CD4-positive, alpha-beta T cell treated with Interferon alpha-2 for 1 hour (primary cell): ENCODE results near the gene CEACAM8.
"Not testable (repeated sequence)": the region's sequence is repeated elsewhere in the genome, so short reads cannot be mapped to it uniquely, and the experiment has no call there.

ENCODE experiments used
- DNase-seq, 2 donors: peaks; one replicate each; pipeline ENCODE4 v3.0.0-alpha.2; 2020 to 2022

Gene CEACAM8

DNA sequence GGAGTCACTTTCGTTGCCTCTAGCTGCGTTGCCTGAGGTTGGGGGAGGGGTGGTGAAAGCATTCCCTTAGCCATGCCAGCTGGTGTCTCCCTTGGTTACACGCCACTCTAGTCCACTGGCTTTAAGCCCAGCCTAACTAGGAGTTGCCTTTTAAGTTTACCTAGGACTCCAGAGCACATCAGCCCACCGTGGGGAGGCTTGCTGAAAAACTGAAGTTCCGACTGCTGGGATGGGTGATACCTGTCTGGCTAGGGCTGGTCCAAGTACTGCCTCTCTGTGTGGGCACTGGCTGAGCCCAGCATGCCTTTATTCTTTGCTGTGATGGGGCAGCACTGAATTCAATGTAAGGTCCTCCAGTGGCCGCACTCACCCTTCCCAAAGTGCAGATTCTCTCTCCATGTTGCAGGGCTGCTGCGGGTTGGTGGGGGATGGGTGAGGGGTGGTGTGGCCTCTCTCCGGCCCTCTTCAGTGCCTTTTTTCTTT is 54.6 kb downstream of the CEACAM8 start:
- DNase-seq: no peak

DNA sequence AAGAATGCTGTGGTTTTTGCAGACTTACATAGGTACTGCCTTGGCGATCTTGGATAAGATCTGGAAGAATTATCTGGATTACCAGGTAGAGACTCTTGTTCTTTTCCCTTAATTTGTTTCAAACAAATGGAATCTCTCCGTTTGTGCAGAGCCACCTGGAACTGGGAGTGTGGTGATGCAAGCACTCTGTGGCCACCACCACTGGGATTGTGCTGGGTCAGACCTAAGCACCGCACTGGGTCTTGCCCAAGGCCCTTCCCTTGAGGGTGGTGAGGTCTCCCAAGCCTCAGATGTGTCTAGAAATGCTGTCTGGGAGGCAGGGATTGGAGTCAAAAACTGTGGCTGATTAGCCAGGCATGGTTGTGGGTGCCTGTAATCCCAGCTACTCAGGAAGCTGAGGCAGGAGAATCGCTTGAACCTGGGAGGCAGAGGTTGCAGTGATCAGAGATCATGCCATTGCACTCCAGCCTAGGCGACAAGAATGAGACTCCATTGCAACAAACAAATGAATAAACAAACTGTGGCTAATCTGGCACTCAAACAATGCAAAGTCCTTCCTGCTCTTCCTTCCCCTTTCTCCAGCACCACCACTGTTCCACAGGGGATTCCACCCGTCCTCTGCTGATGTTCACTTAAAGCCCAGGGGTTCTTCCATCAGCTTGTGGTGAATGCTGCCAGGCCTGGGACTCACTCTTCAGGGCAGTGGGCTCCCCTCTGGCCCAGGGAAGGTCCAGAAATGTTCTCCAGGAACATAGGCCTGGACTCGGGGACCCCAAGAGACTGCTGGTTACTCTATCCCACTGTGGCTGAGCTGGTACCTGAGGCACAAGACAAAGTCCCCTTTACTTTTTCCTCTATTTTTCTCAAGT is 55.6 kb downstream of the CEACAM8 start:
- DNase-seq: no peak

DNA sequence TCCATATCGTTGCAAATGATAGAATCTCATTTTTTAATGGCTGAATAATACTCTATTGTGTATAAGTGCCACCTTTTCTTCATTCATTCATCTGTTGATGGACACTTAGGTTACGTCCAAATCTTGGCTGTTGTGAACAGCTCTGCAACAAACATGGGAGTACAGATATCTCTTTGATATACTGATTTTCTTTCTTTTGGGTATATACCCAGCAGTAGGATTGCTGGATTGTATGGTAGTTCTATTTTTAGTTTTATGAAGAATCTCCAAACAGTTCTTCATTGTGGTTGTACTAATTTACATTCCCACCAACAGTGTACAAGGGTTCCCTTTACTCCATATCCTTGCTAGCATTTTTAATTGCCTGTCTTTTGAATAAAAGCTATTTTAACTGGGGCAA is 59.4 kb downstream of the CEACAM8 start:
- DNase-seq: not testable (repeated sequence)

DNA sequence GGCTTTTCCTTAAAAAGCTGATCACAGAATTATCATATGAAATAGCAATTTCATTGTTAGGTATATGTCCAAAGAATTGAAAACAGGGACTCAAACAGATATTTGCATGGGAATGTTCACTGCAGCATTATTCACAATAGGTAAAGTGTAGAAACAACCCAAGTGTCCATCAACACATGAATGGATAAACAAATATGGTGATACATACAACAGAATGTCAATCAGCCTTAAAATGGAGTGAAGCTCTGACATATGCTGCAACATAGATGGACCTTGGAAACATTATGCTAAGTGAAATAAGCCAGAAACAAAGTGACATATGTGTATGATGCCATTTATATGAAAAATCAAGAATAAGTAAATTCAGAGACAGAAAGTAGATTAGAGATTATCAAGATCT is 60.3 kb downstream of the CEACAM8 start:
- no peak for DNase-seq

DNA sequence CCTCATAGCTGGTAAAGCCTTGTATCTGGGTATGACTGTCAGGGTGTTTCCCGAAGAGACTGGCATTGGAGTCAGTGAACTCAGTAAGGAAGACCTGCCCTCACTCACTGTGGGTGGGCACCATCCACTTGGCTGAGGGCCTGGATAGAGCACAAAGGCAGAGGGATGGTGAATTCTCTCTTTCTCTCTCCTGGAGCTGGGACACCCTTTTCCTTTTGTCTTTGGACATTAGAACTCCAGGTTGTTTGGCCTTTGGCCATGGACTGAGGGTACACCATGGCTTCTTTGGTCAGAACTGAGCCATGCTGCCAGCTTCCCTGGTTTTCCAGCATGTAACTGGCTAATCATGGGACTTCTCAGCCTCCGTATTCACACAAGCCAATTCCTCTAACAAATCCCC is 61.8 kb downstream of the CEACAM8 start:
- DNase-seq: no peak

DNA sequence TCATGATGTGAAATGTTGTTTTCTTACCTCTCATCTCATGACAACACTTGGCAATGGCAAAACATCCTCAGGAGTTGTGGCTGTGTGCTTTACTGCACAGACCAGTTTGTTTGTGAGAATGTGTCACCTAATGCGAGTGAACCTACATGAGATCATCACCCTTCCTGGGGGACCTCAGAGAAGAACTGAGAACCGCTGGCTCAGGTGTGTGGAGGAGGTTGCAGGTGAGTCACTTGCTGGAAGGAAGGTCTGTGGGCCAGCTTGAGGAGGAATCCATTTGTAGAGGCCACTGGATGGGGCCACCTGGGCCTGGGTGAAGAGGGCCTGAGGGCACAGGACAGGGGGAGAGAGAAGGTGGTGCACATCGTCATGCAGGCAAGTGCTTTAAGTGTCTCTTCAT is 63.4 kb downstream of the CEACAM8 start:
- no peak for DNase-seq
